Neural cell (in vitro differentiated cells): ENCODE measurements around the gene NOS1AP. TPM values are rescaled to one million over a fixed set of nuclear protein-coding genes. Genes with fewer than 3 reads are reported as not detected.

Source experiments
- H2AFZ ChIP-seq: fragments of 200-600, 300-800 bp; sonication (generic), shearing (Covaris generic); 2 replicates; pipeline ENCODE4 v1.6.0; 2014; ENCODE audit warnings: low read depth, mild to moderate bottlenecking, antibody characterized with exemption, low read length, moderate library complexity
- H3F3A ChIP-seq: fragments of 200-600 bp; shearing (Covaris generic); 2 replicates; pipeline ENCODE4 v1.6.1; 2016; ENCODE audit warnings: mild to moderate bottlenecking, moderate library complexity, mixed read lengths, antibody characterized with exemption, low read length; ENCODE audit not compliant: insufficient read depth, poor library complexity, severe bottlenecking
- H3K27ac ChIP-seq: fragments of 200-600, 300-800 bp; sonication (generic), shearing (Covaris generic); 2 replicates; pipeline ENCODE4 v1.5.1; 2014; ENCODE audit warnings: mild to moderate bottlenecking, low read length, moderate library complexity
- H3K27me3 ChIP-seq: fragments of 300-800, 200-600 bp; sonication (generic), shearing (Covaris generic); 2 replicates; pipeline ENCODE4 v1.6.0; 2014; ENCODE audit warnings: mild to moderate bottlenecking, low read depth, low read length, moderate library complexity; ENCODE audit not compliant: insufficient read depth
- H3K36me3 ChIP-seq: fragments of 300-800, 200-600 bp; sonication (generic), shearing (Covaris generic); 2 replicates; pipeline ENCODE4 v1.5.1; 2014; ENCODE audit warnings: mild to moderate bottlenecking, antibody characterized with exemption, low read length, moderate library complexity; ENCODE audit not compliant: insufficient read depth
- H3K4me2 ChIP-seq: fragments of 300-800, 200-600 bp; sonication (generic), shearing (Covaris generic); 2 replicates; pipeline ENCODE4 v1.6.0; 2014; ENCODE audit warnings: mild to moderate bottlenecking, low read length
- H3K4me3 ChIP-seq: fragments of 300-800, 200-600 bp; sonication (generic), shearing (Covaris generic); 2 replicates; pipeline ENCODE4 v1.5.1; 2014; ENCODE audit warnings: mild to moderate bottlenecking, low read length, moderate library complexity
- H3K79me2 ChIP-seq: fragments of 200-600 bp; shearing (Covaris generic); replicated peaks from 2 replicates; pipeline ENCODE4 v1.6.0; 2014; ENCODE audit warnings: mild to moderate bottlenecking, low read length, moderate library complexity; ENCODE audit not compliant: insufficient read depth
- H3K9ac ChIP-seq: fragments of 300-800, 200-600 bp; sonication (generic), shearing (Covaris generic); 2 replicates; pipeline ENCODE4 v1.6.1; 2016; ENCODE audit warnings: mild to moderate bottlenecking, low read length, mixed read lengths
- H3K9me2 ChIP-seq: fragments of 200-600 bp; shearing (Covaris generic); 2 replicates; pipeline ENCODE4 v1.6.1; 2016; ENCODE audit warnings: mild to moderate bottlenecking, low read length, mixed read lengths; ENCODE audit not compliant: insufficient read depth
- H3K9me3 ChIP-seq: fragments of 200-600, 300-800 bp; sonication (generic), shearing (Covaris generic); 2 replicates; pipeline ENCODE4 v1.6.1; 2016; ENCODE audit warnings: mild to moderate bottlenecking, mixed run types, low read length, moderate library complexity, mixed read lengths
- H4K20me1 ChIP-seq: fragments of 200-600 bp; shearing (Covaris generic); 2 replicates; pipeline ENCODE4 v1.6.1; 2016; ENCODE audit warnings: mild to moderate bottlenecking, mixed run types; ENCODE audit not compliant: insufficient read depth
- CTCF ChIP-seq: fragments of 450-650 bp; IDR thresholded peaks from 2 replicates; pipeline ENCODE4 v1.5.1; 2014; ENCODE audit warnings: antibody characterized with exemption, mild to moderate bottlenecking, moderate library complexity; ENCODE audit not compliant: poor library complexity, severe bottlenecking
- EP300 ChIP-seq: fragments of 450-650 bp; conservative IDR thresholded peaks from 2 replicates; pipeline ENCODE4 v1.6.1; 2014; ENCODE audit warnings: antibody characterized with exemption, mild to moderate bottlenecking, moderate library complexity; ENCODE audit not compliant: poor library complexity, severe bottlenecking
- EZH2 ChIP-seq: fragments of 200-600, 300-800 bp; shearing (Covaris generic), sonication (generic); IDR thresholded peaks from 2 replicates; pipeline ENCODE4 v1.6.1; 2014; ENCODE audit warnings: antibody characterized with exemption, low read length, borderline replicate concordance, mild to moderate bottlenecking; ENCODE audit not compliant: insufficient read depth, poor library complexity, severe bottlenecking
- MXI1 ChIP-seq: fragments of 450-650 bp; conservative IDR thresholded peaks from 2 replicates; pipeline ENCODE4 v1.6.1; 2014; ENCODE audit warnings: antibody characterized with exemption, mild to moderate bottlenecking; ENCODE audit not compliant: poor library complexity, severe bottlenecking
- POLR2AphosphoS5 ChIP-seq: IDR thresholded peaks from 2 replicates; pipeline ENCODE4 v1.6.1; 2012
- RAD21 ChIP-seq: fragments of 450-650 bp; conservative IDR thresholded peaks from 2 replicates; pipeline ENCODE4 v1.6.1; 2014; ENCODE audit warnings: antibody characterized with exemption, mild to moderate bottlenecking, moderate library complexity
- REST ChIP-seq: IDR thresholded peaks from 2 replicates; pipeline ENCODE4 v1.6.1; 2012; ENCODE audit warnings: borderline replicate concordance
- SMC3 ChIP-seq: fragments of 450-650 bp; conservative IDR thresholded peaks from 2 replicates; pipeline ENCODE4 v1.6.1; 2014; ENCODE audit warnings: antibody characterized with exemption, mild to moderate bottlenecking, moderate library complexity; ENCODE audit not compliant: poor library complexity
- TAF1 ChIP-seq: IDR thresholded peaks from 2 replicates; pipeline ENCODE4 v1.6.1; 2012; ENCODE audit warnings: low read depth
- polyA plus RNA-seq: library from polyadenylated mRNA; depleted of rRNA; stranded (reverse); fragments of >200 nt; gene quantifications from 2 replicates; pipeline ENCODE4 v1.2.3, GENCODE V29; 2014

Gene NOS1AP
- polyA plus RNA-seq, 1 donor from 2014 or later, result 5.3 TPM

- peak overlapping the region; percentile 42 for H3K4me2 ChIP-seq
- H4K20me1 ChIP-seq, result no peaks in the 10 kb centered on the region
- TF ChIP-seq REST (no peak), POLR2AphosphoS5 (no peak), CTCF (no peak)
- no peaks in the 10 kb centered on the region for H3K9me2 ChIP-seq
- H3K4me3 ChIP-seq, result peak overlapping the region; percentile 52
- peak overlapping the region; percentile 58 for H3K9ac ChIP-seq
- peaks cover 6% of the 10 kb centered on the region for H3F3A ChIP-seq
- H3K9me3 ChIP-seq, result no peaks in the 10 kb centered on the region
- H3K27me3 ChIP-seq, result no peaks in the 10 kb centered on the region
- no peak overlapping the region for H2AFZ ChIP-seq
- no peaks in the 10 kb centered on the region for H3K36me3 ChIP-seq
- H3K79me2 ChIP-seq, result peaks cover 48% of the 10 kb centered on the region
- H3K27ac ChIP-seq, result peak overlapping the region; percentile 84
These were observed 76.6 kb downstream of the NOS1AP start for GRCh38 chr1:162145966-162146696.

GRCh38 chr1:162147760-162148159 is 78.3 kb downstream of the NOS1AP start:
- H3K27me3 ChIP-seq, result no peaks in the 10 kb centered on the region
- H3K9me3 ChIP-seq, result no peaks in the 10 kb centered on the region
- no peak overlapping the region for H3K4me3 ChIP-seq
- H2AFZ ChIP-seq, result no peak overlapping the region
- H3K4me2 ChIP-seq, result no peak overlapping the region
- no peak for TF ChIP-seq CTCF
- TF ChIP-seq SMC3, result no peak
- TF ChIP-seq TAF1, result no peak
- no peak for TF ChIP-seq RAD21
- no peak for TF ChIP-seq POLR2AphosphoS5
- no peak for TF ChIP-seq EZH2
- no peak for TF ChIP-seq EP300
- no peak for TF ChIP-seq MXI1
- TF ChIP-seq REST, result no peak
- no peaks in the 10 kb centered on the region for H3K36me3 ChIP-seq
- H4K20me1 ChIP-seq, result no peaks in the 10 kb centered on the region
- H3K27ac ChIP-seq, result no peak overlapping the region
- H3K9me2 ChIP-seq, result no peaks in the 10 kb centered on the region
- peaks cover 33% of the 10 kb centered on the region for H3K79me2 ChIP-seq
- no peak overlapping the region for H3K9ac ChIP-seq
- H3F3A ChIP-seq, result peaks cover 6% of the 10 kb centered on the region
